GM12878 (cell line): ENCODE measurements around the gene MYO18B. TPM values are rescaled to one million over a fixed set of nuclear protein-coding genes. Genes with fewer than 3 reads are reported as not detected.

Experiments used
- ATAC-seq: fragments of 200-7000 bp; cut with Tn5 transposase; 3 replicates; pipeline ENCODE4 v1.9.1; 2020; ENCODE audit warnings: mild to moderate bottlenecking, moderate library complexity
- BruUV-seq: library from RNA; stranded (reverse); fragments of 400-500 nt; replicated peaks from 2 replicates; lab custom pipeline; 2021; lab: Mats Ljungman, UMichigan
- CTCF ChIA-PET: fragments of 300-600 bp; sonication (Branson Sonifier 250); formaldehyde crosslinking; extraction: SDS; loops from one replicate; lab custom pipeline; 2021; ENCODE audit warnings: inconsistent platforms; lab: Yijun Ruan, JAX
- POLR2A ChIA-PET: fragments of 350-600 bp; formaldehyde crosslinking; extraction: SDS; loops from one replicate; lab custom pipeline; 2021; ENCODE audit warnings: inconsistent platforms; lab: Charles Lee
- RAD21 ChIA-PET: fragments of 300-600 bp; sonication (Branson Sonifier 250); formaldehyde crosslinking; loops from one replicate; lab custom pipeline; 2023; ENCODE audit warnings: antibody characterized with exemption; ENCODE audit not compliant: unreplicated experiment; lab: Charles Lee
- SMC1A ChIA-PET: fragments of 300-600 bp; sonication (Branson Sonifier 250); formaldehyde crosslinking; loops from one replicate; lab custom pipeline; 2023; ENCODE audit not compliant: unreplicated experiment, uncharacterized antibody; lab: Charles Lee
- DNase-seq: peaks from one replicate; pipeline ENCODE4 v3.0.0-alpha.2; 2011; ENCODE audit warnings: low read depth, low spot score
- FAIRE-seq: peaks from 3 replicates; lab custom pipeline; 2011; peaks lifted over from hg19 to GRCh38; lab: Jason Lieb, UNC
- H2AFZ ChIP-seq: 2 replicates; pipeline ENCODE4 v1.6.0; 2011; ENCODE audit warnings: low read depth, low read length, control low read depth; ENCODE audit not compliant: control insufficient read depth
- H3K27ac ChIP-seq: 2 replicates; pipeline ENCODE4 v1.5.1; 2011; ENCODE audit warnings: control low read depth; ENCODE audit not compliant: control insufficient read depth, insufficient read depth
- H3K27me3 ChIP-seq, 2 experiments: replicated peaks in 1 of 2; 2 replicates each; pipeline versions ENCODE4 v1.6.0 to v1.6.1; 2011; ENCODE audit warnings: low read length in 1 of 2; ENCODE audit not compliant: control insufficient read depth in 2 of 2, insufficient read depth in 2 of 2
- H3K36me3 ChIP-seq, 2 experiments: 2 replicates each; pipeline ENCODE4 v1.5.1; 2011; ENCODE audit warnings: low read length in 1 of 2; ENCODE audit not compliant: control insufficient read depth in 2 of 2, insufficient read depth in 2 of 2
- H3K4me1 ChIP-seq: 2 replicates; pipeline ENCODE4 v1.6.1; 2011; ENCODE audit warnings: mild to moderate bottlenecking, low read length, moderate library complexity, mixed read lengths; ENCODE audit not compliant: control insufficient read depth, insufficient read depth
- H3K4me2 ChIP-seq: 2 replicates; pipeline ENCODE4 v1.6.0; 2011; ENCODE audit warnings: control low read depth; ENCODE audit not compliant: control insufficient read depth, insufficient read depth
- H3K4me3 ChIP-seq: fragments of 200-600 bp; sonication (generic); 2 replicates; pipeline ENCODE4 v1.5.1; 2016
- H3K79me2 ChIP-seq: 2 replicates; pipeline ENCODE4 v1.6.0; 2011; ENCODE audit warnings: low read length; ENCODE audit not compliant: control insufficient read depth, insufficient read depth
- H3K9ac ChIP-seq: 2 replicates; pipeline ENCODE4 v1.8.0; 2011; ENCODE audit warnings: low read length, control low read depth, mixed read lengths; ENCODE audit not compliant: control insufficient read depth, insufficient read depth
- H3K9me3 ChIP-seq: replicated peaks from 3 replicates; pipeline ENCODE4 v1.5.1; 2011; ENCODE audit warnings: mild to moderate bottlenecking, low read length; ENCODE audit not compliant: control insufficient read depth, insufficient read depth
- H4K20me1 ChIP-seq: 2 replicates; pipeline ENCODE4 v1.6.0; 2011; ENCODE audit not compliant: control insufficient read depth, insufficient read depth
- ATF7 ChIP-seq: fragments of 450-650 bp; IDR thresholded peaks from 2 replicates; pipeline ENCODE4 v1.6.1; 2016; ENCODE audit warnings: low read depth, mild to moderate bottlenecking
- IKZF1 ChIP-seq: fragments of 450-650 bp; conservative IDR thresholded peaks from 2 replicates; pipeline ENCODE4 v1.6.1; 2017; ENCODE audit warnings: antibody characterized with exemption, mild to moderate bottlenecking
- NKRF ChIP-seq: fragments of 450-650 bp; conservative IDR thresholded peaks from 2 replicates; pipeline ENCODE4 v1.6.1; 2017; ENCODE audit warnings: mild to moderate bottlenecking, moderate library complexity
- PBX3 ChIP-seq: IDR thresholded peaks from 2 replicates; pipeline ENCODE4 v1.6.1; 2011; ENCODE audit warnings: mild to moderate bottlenecking, low read depth, low read length, moderate library complexity; ENCODE audit not compliant: insufficient replicate concordance
- POLR2AphosphoS2 ChIP-seq: IDR thresholded peaks from 2 replicates; pipeline ENCODE4 v1.6.1; 2011; ENCODE audit warnings: low read depth, mild to moderate bottlenecking, low read length, improper control_type of control experiment, moderate library complexity
- RCOR1 ChIP-seq: conservative IDR thresholded peaks from 2 replicates; pipeline ENCODE4 v1.6.1; 2012; ENCODE audit warnings: low read depth, low read length, improper control_type of control experiment
- SIX5 ChIP-seq: IDR thresholded peaks from 2 replicates; pipeline ENCODE4 v1.6.1; 2011; ENCODE audit warnings: mild to moderate bottlenecking, low read depth, low read length, moderate library complexity; ENCODE audit not compliant: severe bottlenecking
- SMARCA5 ChIP-seq: fragments of 450-650 bp; IDR thresholded peaks from 2 replicates; pipeline ENCODE4 v1.6.1; 2017; ENCODE audit warnings: mild to moderate bottlenecking
- STAT3 ChIP-seq: IDR thresholded peaks from 2 replicates; pipeline ENCODE4 v1.6.1; 2011; ENCODE audit warnings: low read depth, low read length, improper control_type of control experiment
- TAF1 ChIP-seq: IDR thresholded peaks from 2 replicates; pipeline ENCODE4 v1.6.1; 2011; ENCODE audit warnings: mild to moderate bottlenecking, low read depth, low read length, borderline replicate concordance
- TCF3 ChIP-seq: IDR thresholded peaks from 2 replicates; pipeline ENCODE4 v1.6.1; 2012; ENCODE audit warnings: low read depth, mild to moderate bottlenecking, low read length, borderline replicate concordance; ENCODE audit not compliant: insufficient read depth
- ZBED1 ChIP-seq: IDR thresholded peaks from 2 replicates; pipeline ENCODE4 v1.6.1; 2016; ENCODE audit warnings: borderline replicate concordance
- WGBS: methylation state at CpG from one replicate; pipeline ENCODE4 v1.1.6; 2016; ENCODE audit warnings: low lambda C conversion rate; ENCODE audit not compliant: insufficient replicate concordance, insufficient coverage; ENCODE audit errors: missing lambda C conversion rate; 5-methylcytosine and 5-hydroxymethylcytosine counted together
- in situ Hi-C: fragments of 300-500 bp; cut with MboI; formaldehyde crosslinking; loops from 9 replicates; pipeline ENCODE4 v1.14.3; 2018; ENCODE audit warnings: mixed read lengths
- intact Hi-C: fragments of 100-400 bp; cut with micrococcal nuclease; formaldehyde crosslinking; loops from one replicate; pipeline ENCODE4 v1.14.2; 2022; ENCODE audit not compliant: unreplicated experiment
- polyA plus RNA-seq, 11 experiments: library from polyadenylated mRNA; depleted of rRNA in 4 of 11; unstranded in 6 of 11; stranded (reverse) in 5 of 11; fragments of >200 nt; fragmentation: Nextera tagmentation in 4 of 11; fragmentation: Illumina TruSeq in 1 of 11; extraction: Ambion mirVana in 4 of 11; extraction: Trizol in 1 of 11; gene quantifications; 1 replicate in 1 of 11; 2 replicates in 10 of 11; pipeline versions ENCODE4 v1.2.1 to v1.2.3, GENCODE V29; 2011 to 2016; ENCODE audit warnings: inconsistent platforms in 2 of 11, missing spikeins in 2 of 11, low read depth in 1 of 11
- total RNA-seq, 4 experiments: library from RNA; depleted of rRNA in 3 of 4; stranded (reverse); fragments of >200 nt in 3 of 4; fragmentation: Illumina TruSeq in 1 of 4; extraction: Trizol in 1 of 4; gene quantifications; 2 replicates each; pipeline versions ENCODE4 v1.2.1 to v1.2.3, GENCODE V29; 2013 to 2021
- TF ChIP-seq, protein P1 (sequence below): fragments of 450-650 bp; IDR thresholded peaks from 2 replicates; pipeline ENCODE4 v1.6.1; 2018; ENCODE audit warnings: borderline replicate concordance, mild to moderate bottlenecking; ENCODE audit not compliant: partially characterized antibody

MYO18B gene
- total and polyA plus RNA-seq, 10 of the 15 experiments (the other 5 are each of a cell fraction or from before 2014, with no cell fraction given), result 0.05 to 2.1 (median 0.51) TPM; not detected in 1

- CTCF ChIA-PET, result no interaction called here
- RAD21 ChIA-PET, result no interaction called here
- Histone ChIP-seq H4K20me1 (no peaks in the 10 kb centered on the region), H3K9ac (no peak overlapping the region), H3K36me3 (no peaks in the 10 kb centered on the region), H3K4me1 (no peaks in the 10 kb centered on the region), H3K4me3 (no peak overlapping the region), H3K79me2 (no peaks in the 10 kb centered on the region), H3K27me3 (no peaks in the 10 kb centered on the region; a peak in 2 of 4 replicates), H3K4me2 (no peak overlapping the region), H3K9me3 (no peaks in the 10 kb centered on the region), H2AFZ (no peak overlapping the region), H3K27ac (no peak overlapping the region)
- BruUV-seq, result no TSS peak
- intact Hi-C loops, result no loop called here
- 4% methylated on average over 6 of the region's 6 CpGs for WGBS
- no peak for ATAC-seq
- POLR2A ChIA-PET, result no interaction called here
- SMC1A ChIA-PET, result interaction anchor here (1.2 kb wide), 1 partner anchor 20 kb away, joined by 4 read pairs; no protein-coding TSS in a partner anchor
- no peak for FAIRE-seq
- in situ Hi-C loops, result no loop called here
- DNase-seq, result no peak
- no peak for TF ChIP-seq NKRF
- TF ChIP-seq, protein P1, sequence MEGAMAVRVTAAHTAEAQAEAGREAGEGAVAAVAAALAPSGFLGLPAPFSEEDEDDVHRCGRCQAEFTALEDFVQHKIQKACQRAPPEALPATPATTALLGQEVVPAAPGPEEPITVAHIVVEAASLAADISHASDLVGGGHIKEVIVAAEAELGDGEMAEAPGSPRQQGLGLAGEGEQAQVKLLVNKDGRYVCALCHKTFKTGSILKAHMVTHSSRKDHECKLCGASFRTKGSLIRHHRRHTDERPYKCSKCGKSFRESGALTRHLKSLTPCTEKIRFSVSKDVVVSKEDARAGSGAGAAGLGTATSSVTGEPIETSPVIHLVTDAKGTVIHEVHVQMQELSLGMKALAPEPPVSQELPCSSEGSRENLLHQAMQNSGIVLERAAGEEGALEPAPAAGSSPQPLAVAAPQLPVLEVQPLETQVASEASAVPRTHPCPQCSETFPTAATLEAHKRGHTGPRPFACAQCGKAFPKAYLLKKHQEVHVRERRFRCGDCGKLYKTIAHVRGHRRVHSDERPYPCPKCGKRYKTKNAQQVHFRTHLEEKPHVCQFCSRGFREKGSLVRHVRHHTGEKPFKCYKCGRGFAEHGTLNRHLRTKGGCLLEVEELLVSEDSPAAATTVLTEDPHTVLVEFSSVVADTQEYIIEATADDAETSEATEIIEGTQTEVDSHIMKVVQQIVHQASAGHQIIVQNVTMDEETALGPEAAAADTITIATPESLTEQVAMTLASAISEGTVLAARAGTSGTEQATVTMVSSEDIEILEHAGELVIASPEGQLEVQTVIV, result no peak
- no peak for TF ChIP-seq TCF3
- TF ChIP-seq PBX3, result no peak
- no peak for TF ChIP-seq SMARCA5
- TF ChIP-seq TAF1, result no peak
- no peak for TF ChIP-seq ATF7
- TF ChIP-seq RCOR1, result no peak
- no peak for TF ChIP-seq STAT3
- TF ChIP-seq SIX5, result no peak
- no peak for TF ChIP-seq IKZF1
- no peak for TF ChIP-seq ZBED1
- TF ChIP-seq POLR2AphosphoS2, result no peak
These were observed 313.0 kb downstream of the MYO18B start for GRCh38 chr22:26054841-26055605.
